Breast epithelium (tissue), 4 donors: Measurements from ENCODE around the gene MZB1. TPM values are rescaled to one million over a fixed set of nuclear protein-coding genes. Genes with fewer than 3 reads are reported as not detected.

Experiments
- DNase-seq, 2 donors: peaks; one replicate each; pipeline ENCODE4 v3.0.0-alpha.2; 2019; ENCODE audit warnings: low spot score in 2 of 2
- H3K27ac ChIP-seq, 2 donors: fragments of 200-600 bp; sonication (generic) in 1 of 2; one replicate each; pipeline ENCODE4 v1.5.1; 2016 to 2019; ENCODE audit warnings: mild to moderate bottlenecking in 1 of 2
- H3K27me3 ChIP-seq, 2 donors: fragments of 200-600 bp; sonication (generic) in 1 of 2; one replicate each; pipeline versions ENCODE4 v1.5.1 to v1.6.0; 2017 to 2019; ENCODE audit warnings: control low read depth in 1 of 2, mild to moderate bottlenecking in 1 of 2
- H3K36me3 ChIP-seq: fragments of 200-600 bp; one replicate; pipeline ENCODE4 v1.5.1; 2019
- H3K4me1 ChIP-seq, 2 donors: fragments of 200-600 bp; sonication (generic); one replicate each; pipeline ENCODE4 v1.5.1; 2016 to 2019; ENCODE audit warnings: control low read depth in 1 of 2
- H3K4me3 ChIP-seq, 3 donors: fragments of 200-600 bp; sonication (generic); 1 replicate in 2 of 3; 2 replicates in 1 of 3; pipeline ENCODE4 v1.5.1; 2016 to 2019; ENCODE audit warnings: mild to moderate bottlenecking in 3 of 3, moderate library complexity in 2 of 3
- H3K9me3 ChIP-seq, 2 donors: fragments of 200-600 bp; sonication (generic) in 1 of 2; one replicate each; pipeline ENCODE4 v1.5.1; 2016 to 2019; ENCODE audit warnings: control low read depth in 1 of 2
- CTCF ChIP-seq, 3 donors: fragments of 450-650 bp; IDR thresholded peaks; one replicate each; pipeline ENCODE4 v1.5.1; 2016 to 2017; ENCODE audit warnings: antibody characterized with exemption in 3 of 3, mild to moderate bottlenecking in 3 of 3, moderate library complexity in 3 of 3
- POLR2A ChIP-seq: fragments of 450-650 bp; IDR thresholded peaks from one replicate; pipeline ENCODE4 v1.6.1; 2016; ENCODE audit warnings: antibody characterized with exemption, mild to moderate bottlenecking, moderate library complexity
- POLR2AphosphoS5 ChIP-seq, 3 donors: sonication (generic); formaldehyde crosslinking; IDR thresholded peaks; one replicate each; pipeline ENCODE4 v1.6.1; 2017; ENCODE audit warnings: antibody characterized with exemption in 3 of 3
- intact Hi-C: fragments of 100-400 bp; cut with DNase I; formaldehyde crosslinking; loops from one replicate; pipeline ENCODE4 v1.15.1; 2023; ENCODE audit warnings: low total_unique reads
- total RNA-seq, 3 donors: library from RNA; depleted of rRNA; stranded (reverse); fragments of >200 nt; gene quantifications; one replicate each; pipeline ENCODE4 v1.1.0, GENCODE V29; 2016

The MZB1 gene
- total RNA-seq, 3 donors from 2014 or later: 8.6 to 35.4 TPM; not detected in 1

GRCh38 chr5:139340051-139340450, 49.7 kb downstream of the MZB1 start:
- no peaks in the 10 kb centered on the region for H3K36me3 ChIP-seq
- no peak overlapping the region for H3K27ac ChIP-seq
- H3K4me1 ChIP-seq: peaks cover 0 to 3% of the 10 kb centered on the region in 2 donors
- no peak for DNase-seq
- H3K4me3 ChIP-seq: no peak overlapping the region
- H3K9me3 ChIP-seq: no peaks in the 10 kb centered on the region
- intact Hi-C loops: no loop called here
- H3K27me3 ChIP-seq: no peaks in the 10 kb centered on the region
- no peak for TF ChIP-seq POLR2A
- TF ChIP-seq POLR2AphosphoS5 (IDR thresholded peaks at IDR 0.05): no peak
- no peak for TF ChIP-seq CTCF (IDR thresholded peaks at IDR 0.05)

Other genes with a start within 250 kb of the MZB1 start
- 10 to 100 TPM; 29.9 to 63.9 (median 48.2) TPM for gene SIL1, start 191.5 kb downstream of the MZB1 start, total RNA-seq
- gene MATR3, start 96.2 kb downstream of the MZB1 start, total RNA-seq: 100 to 1,000 TPM; 213 to 349 (median 279) TPM
- 10 to 100 TPM; 86.3 to 95.4 (median 95.0) TPM for gene PAIP2, start 48.1 kb downstream of the MZB1 start, total RNA-seq
- 1 to 10 TPM in 1 of 3 donors, under 1 TPM in 1, not detected in 1; 0.33 to 1.0 TPM for gene SLC23A1, start 6.6 kb downstream of the MZB1 start, total RNA-seq
- gene PROB1, start 5.2 kb upstream of the MZB1 start, total RNA-seq: 1 to 10 TPM in 1 of 3 donors, under 1 TPM in 2; 0.32 to 1.3 (median 0.73) TPM
- gene SPATA24, start 14.2 kb upstream of the MZB1 start, total RNA-seq: 1 to 10 TPM in 2 of 3 donors, under 1 TPM in 1; 0.98 to 2.4 (median 2.2) TPM
- 1 to 10 TPM; 5.4 to 9.5 (median 7.6) TPM for gene DNAJC18, start 49.6 kb upstream of the MZB1 start, total RNA-seq
- gene ECSCR, start 72.8 kb upstream of the MZB1 start, total RNA-seq: 10 to 100 TPM in 2 of 3 donors, 1 to 10 TPM in 1; 6.6 to 39.3 (median 17.4) TPM
- not detected for gene SMIM33, start 81.1 kb upstream of the MZB1 start, total RNA-seq
- gene STING1, start 92.8 kb upstream of the MZB1 start, total RNA-seq: 10 to 100 TPM; 22.0 to 47.9 (median 39.0) TPM
- gene UBE2D2, start 171.4 kb upstream of the MZB1 start, total RNA-seq: 10 to 100 TPM; 55.1 to 68.3 (median 58.1) TPM